K562 (cell line): Measurements from ENCODE around the gene FTH1. TPM values are rescaled to one million over a fixed set of nuclear protein-coding genes. Genes with fewer than 3 reads are reported as not detected.

Experiments
- CHD7 ChIP-seq: fragments of 200-600 bp; sonication (generic); IDR thresholded peaks from one replicate; pipeline ENCODE4 v1.6.1; 2012; ENCODE audit warnings: mild to moderate bottlenecking, low read depth, low read length, inconsistent platforms
- FOXJ2 ChIP-seq: fragments of 200-800 bp; sonication (Bioruptor generic); IDR thresholded peaks from 2 replicates; pipeline ENCODE4 v1.6.1; 2016; ENCODE audit warnings: missing genetic modification characterization, missing compliant biosample characterization
- HOXB6 ChIP-seq: fragments of 250-450 bp; sonication (Bioruptor Pico); IDR thresholded peaks from 2 replicates; pipeline ENCODE4 v1.5.1; 2022; ENCODE audit warnings: mild to moderate bottlenecking, borderline replicate concordance
- MLLT1 ChIP-seq, 2 experiments: fragments of 450-650 bp; IDR thresholded peaks; 2 replicates each; pipeline ENCODE4 v1.6.1; 2016
- MTA3 ChIP-seq: fragments of 450-650 bp; formaldehyde crosslinking; IDR thresholded peaks from 2 replicates; pipeline ENCODE4 v1.6.1; 2017; ENCODE audit warnings: mild to moderate bottlenecking, borderline replicate concordance
- RBM17 ChIP-seq: fragments of 200-400 bp; formaldehyde crosslinking; IDR thresholded peaks from 2 replicates; pipeline ENCODE4 v1.6.1; 2017; ENCODE audit warnings: low read depth, mild to moderate bottlenecking, low read length, borderline replicate concordance
- ZNF165 ChIP-seq: fragments of 250-450 bp; sonication (Bioruptor Pico); IDR thresholded peaks from 2 replicates; pipeline ENCODE4 v1.4.0; 2020; ENCODE audit warnings: borderline replicate concordance
- ZNF583 ChIP-seq: fragments of 250-450 bp; sonication (Bioruptor Pico); IDR thresholded peaks from 2 replicates; pipeline ENCODE4 v1.4.0; 2020
- ZNF668 ChIP-seq: fragments of 250-450 bp; sonication (Bioruptor Pico); IDR thresholded peaks from 2 replicates; pipeline ENCODE4 v1.8.0; 2022; ENCODE audit warnings: mild to moderate bottlenecking, inconsistent platforms
- polyA plus RNA-seq, 8 experiments: library from polyadenylated mRNA; depleted of rRNA in 4 of 8; stranded (reverse) in 5 of 8; unstranded in 3 of 8; fragments of >200 nt; fragmentation: Nextera tagmentation in 2 of 8; fragmentation: Illumina TruSeq in 1 of 8; extraction: Ambion mirVana in 2 of 8; extraction: Trizol in 1 of 8; gene quantifications; 2 replicates each; pipeline versions ENCODE4 v1.2.1 to v1.2.3, GENCODE V29; 2011 to 2014; ENCODE audit warnings: inconsistent platforms in 1 of 8, missing spikeins in 1 of 8
- total RNA-seq, 7 experiments: library from RNA; depleted of rRNA in 6 of 7; stranded (reverse); fragments of >200 nt in 6 of 7; fragmentation: Illumina TruSeq in 2 of 7; extraction: Trizol in 2 of 7; gene quantifications; 2 replicates each; pipeline versions ENCODE4 v1.2.1 to v1.2.3, GENCODE V29; 2011 to 2021; ENCODE audit warnings: low replicate concordance in 1 of 7

The FTH1 gene
- total and polyA plus RNA-seq, 9 of the 15 experiments (the other 6 are each of a cell fraction or from before 2014, with no cell fraction given) = 370 to 3,146 (median 802) TPM

GRCh38 chr11:61950035-61950547 lies 17.3 kb downstream of the FTH1 start, which contains the start of gene BEST1 (continued):
- no peak for TF ChIP-seq CHD7
- TF ChIP-seq ZNF583 (CRISPR knock-in tag) = no peak; the same call in 1 of the 2 replicates
- TF ChIP-seq RBM17 = no peak
- TF ChIP-seq ZNF668 (CRISPR knock-in tag) = 0 out of 2 replicates have a peak, but pooled peaks have one; percentile 40
- TF ChIP-seq MLLT1 (IDR thresholded peaks at IDR 0.05) = 0 out of 4 replicates have a peak, but pooled peaks of 1 of the 2 experiments have one; percentile 37
- TF ChIP-seq HOXB6 (CRISPR knock-in tag) = no peak; the same call in 1 of the 2 replicates
- no peak for TF ChIP-seq MTA3
- 0 out of 2 replicates have a peak, but pooled peaks have one; percentile 1 for TF ChIP-seq FOXJ2
- TF ChIP-seq ZNF165 (CRISPR knock-in tag) = no peak; the same call in none of the 2 replicates
